HepG2 (cell line): Measurements from ENCODE around the gene DTYMK. TPM values are rescaled to one million over a fixed set of nuclear protein-coding genes. Genes with fewer than 3 reads are reported as not detected.

ENCODE experiments used
- ADNP ChIP-seq: sonication (generic); formaldehyde crosslinking; IDR thresholded peaks from 2 replicates; pipeline ENCODE4 v1.4.0; 2020; ENCODE audit warnings: missing genetic modification reagents
- AGO1 ChIP-seq: fragments of 200-400 bp; formaldehyde crosslinking; IDR thresholded peaks from 2 replicates; pipeline ENCODE4 v1.6.1; 2017; ENCODE audit warnings: mild to moderate bottlenecking, low read depth, low read length, moderate library complexity; ENCODE audit not compliant: poor library complexity, severe bottlenecking
- ATM ChIP-seq: fragments of 450-650 bp; IDR thresholded peaks from 2 replicates; pipeline ENCODE4 v1.7.1; 2017; ENCODE audit warnings: mild to moderate bottlenecking, borderline replicate concordance
- CREBL2 ChIP-seq: sonication (generic); formaldehyde crosslinking; IDR thresholded peaks from 2 replicates; pipeline ENCODE4 v1.8.1; 2023; ENCODE audit warnings: missing genetic modification reagents, mild to moderate bottlenecking, borderline replicate concordance
- MIER2 ChIP-seq: IDR thresholded peaks from 2 replicates; pipeline ENCODE4 v1.6.1; 2016; ENCODE audit warnings: missing biosample characterization, missing genetic modification reagents
- NKX3-1 ChIP-seq: sonication (generic); formaldehyde crosslinking; IDR thresholded peaks from 2 replicates; pipeline ENCODE4 v1.5.0; 2020; ENCODE audit warnings: missing genetic modification reagents
- POLR2G ChIP-seq: fragments of 200-400 bp; formaldehyde crosslinking; IDR thresholded peaks from 2 replicates; pipeline ENCODE4 v1.6.1; 2018; ENCODE audit warnings: mild to moderate bottlenecking, low read depth, low read length, moderate library complexity
- REL ChIP-seq: sonication (generic); formaldehyde crosslinking; conservative IDR thresholded peaks from 2 replicates; pipeline ENCODE4 v1.8.0; 2022; ENCODE audit warnings: mild to moderate bottlenecking, missing genetic modification reagents, moderate library complexity
- SIN3A ChIP-seq: IDR thresholded peaks from 2 replicates; pipeline ENCODE4 v1.6.1; 2011; ENCODE audit warnings: low read depth, mild to moderate bottlenecking, control low read depth, low read length, borderline replicate concordance
- SMAD9 ChIP-seq: sonication (generic); formaldehyde crosslinking; IDR thresholded peaks from 2 replicates; pipeline ENCODE4 v1.5.1; 2020; ENCODE audit warnings: mild to moderate bottlenecking, missing genetic modification reagents
- SNAI1 ChIP-seq: sonication (generic); formaldehyde crosslinking; IDR thresholded peaks from 2 replicates; pipeline ENCODE4 v1.5.0; 2020; ENCODE audit warnings: mild to moderate bottlenecking, missing genetic modification reagents, borderline replicate concordance
- SP1 ChIP-seq, 2 experiments: fragments of 450-650 bp in 1 of 2; sonication (generic) in 1 of 2; formaldehyde crosslinking in 1 of 2; IDR thresholded peaks; 2 replicates each; pipeline versions ENCODE4 v1.4.0 to v1.6.1; 2016 to 2020; ENCODE audit warnings: missing genetic modification reagents in 1 of 2
- TEF ChIP-seq: sonication (generic); formaldehyde crosslinking; IDR thresholded peaks from 2 replicates; pipeline ENCODE4 v1.5.0; 2020; ENCODE audit warnings: missing genetic modification reagents
- TFAP4 ChIP-seq: sonication (generic); IDR thresholded peaks from 2 replicates; pipeline ENCODE4 v1.6.1; 2016; ENCODE audit warnings: low read depth, borderline replicate concordance
- ZBTB1 ChIP-seq: sonication (generic); formaldehyde crosslinking; IDR thresholded peaks from 2 replicates; pipeline ENCODE4 v1.4.0; 2020; ENCODE audit warnings: missing genetic modification reagents, borderline replicate concordance
- ZNF207 ChIP-seq: fragments of 450-650 bp; IDR thresholded peaks from 2 replicates; pipeline ENCODE4 v1.6.1; 2016; ENCODE audit warnings: antibody characterized with exemption, borderline replicate concordance
- ZNF281 ChIP-seq: sonication (generic); formaldehyde crosslinking; IDR thresholded peaks from 2 replicates; pipeline ENCODE4 v1.4.0; 2020; ENCODE audit warnings: missing genetic modification reagents, borderline replicate concordance
- ZNF326 ChIP-seq: sonication (generic); formaldehyde crosslinking; IDR thresholded peaks from 2 replicates; pipeline ENCODE4 v1.4.0; 2020; ENCODE audit warnings: missing genetic modification reagents, borderline replicate concordance
- ZNF414 ChIP-seq: sonication (generic); formaldehyde crosslinking; IDR thresholded peaks from 2 replicates; pipeline ENCODE4 v1.5.0; 2020; ENCODE audit warnings: missing genetic modification reagents
- ZNF460 ChIP-seq: sonication (generic); formaldehyde crosslinking; IDR thresholded peaks from 2 replicates; pipeline ENCODE4 v1.5.1; 2020; ENCODE audit warnings: missing genetic modification reagents, mild to moderate bottlenecking, borderline replicate concordance
- ZNF558 ChIP-seq: sonication (generic); formaldehyde crosslinking; IDR thresholded peaks from 2 replicates; pipeline ENCODE4 v1.9.0; 2022; ENCODE audit warnings: mild to moderate bottlenecking, missing genetic modification reagents, borderline replicate concordance
- ZNF589 ChIP-seq: sonication (generic); formaldehyde crosslinking; conservative IDR thresholded peaks from 2 replicates; pipeline ENCODE4 v1.8.0; 2022; ENCODE audit warnings: mild to moderate bottlenecking, moderate library complexity, missing genetic modification reagents
- ZNF724P ChIP-seq: sonication (generic); formaldehyde crosslinking; IDR thresholded peaks from 2 replicates; pipeline ENCODE4 v1.8.0; 2022; ENCODE audit warnings: missing genetic modification reagents, borderline replicate concordance
- ZNF747 ChIP-seq: sonication (generic); formaldehyde crosslinking; IDR thresholded peaks from 2 replicates; pipeline ENCODE4 v1.8.1; 2023; ENCODE audit warnings: missing genetic modification reagents, mild to moderate bottlenecking, borderline replicate concordance
- polyA plus RNA-seq, 8 experiments: library from polyadenylated mRNA; depleted of rRNA in 3 of 8; stranded (reverse) in 7 of 8; unstranded in 1 of 8; fragments of >200 nt; fragmentation: Illumina TruSeq in 4 of 8; extraction: Trizol in 4 of 8; gene quantifications; 2 replicates each; pipeline versions ENCODE4 v1.2.1 to v1.2.3, GENCODE V29; 2011 to 2016; ENCODE audit warnings: low read depth in 4 of 8, missing spikeins in 1 of 8, mixed read lengths in 1 of 8; ENCODE audit not compliant: insufficient read depth in 1 of 8
- total RNA-seq, 5 experiments: library from RNA; depleted of rRNA; stranded (reverse); fragments of >200 nt; fragmentation: Illumina TruSeq; extraction: Trizol; gene quantifications; 2 replicates each; pipeline ENCODE4 v1.2.3, GENCODE V29; 2016; ENCODE audit warnings: low read depth in 1 of 5

The DTYMK gene
- total and polyA plus RNA-seq, 2 of the 13 experiments (the other 11 are each of a cell fraction or from before 2014, with no cell fraction given) = 57.5 to 134 TPM

GRCh38 chr2:241653210-241653750 lies 33.3 kb downstream of the DTYMK start (continued):
- TF ChIP-seq ZNF281 = peak; percentile 29; the same call in 1 of the 2 replicates
- 0 out of 2 replicates have a peak, but pooled peaks have one; percentile 58 for TF ChIP-seq ZBTB1 (CRISPR knock-in tag)
- no peak for TF ChIP-seq ZNF747 (CRISPR knock-in tag)
- TF ChIP-seq ZNF558 (CRISPR knock-in tag) = no peak
- no peak for TF ChIP-seq SP1 (IDR thresholded peaks at IDR 0.05)
- TF ChIP-seq SP1 (CRISPR knock-in tag; IDR thresholded peaks at IDR 0.05) = no peak
- no peak for TF ChIP-seq SMAD9
- TF ChIP-seq ZNF414 (CRISPR knock-in tag) = peak; percentile 93
- no peak for TF ChIP-seq POLR2G
- no peak for TF ChIP-seq ZNF207
- no peak for TF ChIP-seq REL (CRISPR knock-in tag)
- peak; percentile 88; the same call in 1 of the 2 replicates for TF ChIP-seq ZNF724P (CRISPR knock-in tag)
- TF ChIP-seq ATM = no peak
- TF ChIP-seq SNAI1 (CRISPR knock-in tag) = no peak
- no peak for TF ChIP-seq ZNF326 (CRISPR knock-in tag)
- TF ChIP-seq ZNF460 (CRISPR knock-in tag) = no peak
- peak; percentile 76; the same call in 1 of the 2 replicates for TF ChIP-seq SIN3A
- no peak for TF ChIP-seq NKX3-1
- TF ChIP-seq CREBL2 (CRISPR knock-in tag) = no peak
- peak; percentile 52 for TF ChIP-seq AGO1
- TF ChIP-seq ADNP (CRISPR knock-in tag) = no peak
- TF ChIP-seq MIER2 (CRISPR knock-in tag) = peak; percentile 63; the same call in 1 of the 2 replicates
- no peak for TF ChIP-seq TEF (CRISPR knock-in tag)
- TF ChIP-seq ZNF589 (CRISPR knock-in tag) = no peak
- peak; percentile 83; the same call in 1 of the 2 replicates for TF ChIP-seq TFAP4
